Osteoblast (primary cell): Measurements from ENCODE around the gene ECE2. TPM values are rescaled to one million over a fixed set of nuclear protein-coding genes. Genes with fewer than 3 reads are reported as not detected.

Source experiments
- DNase-seq: peaks from one replicate; pipeline ENCODE4 v3.0.0; 2011; ENCODE audit warnings: low spot score, mixed read lengths; ENCODE audit not compliant: insufficient read length; ENCODE audit errors: missing footprints
- H2AFZ ChIP-seq: 2 replicates; pipeline ENCODE4 v1.6.0; 2011; ENCODE audit warnings: mild to moderate bottlenecking, low read length
- H3K27ac ChIP-seq: 2 replicates; pipeline ENCODE4 v1.5.1; 2011; ENCODE audit warnings: mild to moderate bottlenecking, low read depth, low read length, moderate library complexity
- H3K27me3 ChIP-seq: 2 replicates; pipeline ENCODE4 v1.6.0; 2012; ENCODE audit warnings: mild to moderate bottlenecking, control low read depth, inconsistent platforms, low read length, moderate library complexity; ENCODE audit not compliant: insufficient read depth
- H3K36me3 ChIP-seq: 2 replicates; pipeline ENCODE4 v1.5.1; 2011; ENCODE audit warnings: mild to moderate bottlenecking, low read length, control low read depth, moderate library complexity; ENCODE audit not compliant: insufficient read depth
- H3K4me1 ChIP-seq: 2 replicates; pipeline ENCODE4 v1.5.1; 2011; ENCODE audit warnings: mild to moderate bottlenecking, low read length, control low read depth, moderate library complexity; ENCODE audit not compliant: insufficient read depth
- H3K4me2 ChIP-seq: 2 replicates; pipeline ENCODE4 v1.6.0; 2011; ENCODE audit warnings: mild to moderate bottlenecking, low read length; ENCODE audit not compliant: insufficient read depth
- H3K4me3 ChIP-seq: fragments of 200-600 bp; sonication (generic); 3 replicates; pipeline ENCODE4 v1.5.1; 2012; ENCODE audit warnings: mild to moderate bottlenecking, low read length, inconsistent platforms; ENCODE audit not compliant: insufficient read depth
- H3K79me2 ChIP-seq: 2 replicates; pipeline ENCODE4 v1.6.0; 2012; ENCODE audit warnings: mild to moderate bottlenecking, low read length, control low read depth, inconsistent platforms; ENCODE audit not compliant: insufficient read depth
- H3K9me3 ChIP-seq: 2 replicates; pipeline ENCODE4 v1.5.1; 2011; ENCODE audit warnings: low read depth, low read length, control low read depth
- H4K20me1 ChIP-seq: 2 replicates; pipeline ENCODE4 v1.6.0; 2012; ENCODE audit warnings: mild to moderate bottlenecking, low read length, control low read depth; ENCODE audit not compliant: insufficient read depth
- CTCF ChIP-seq: IDR thresholded peaks from 2 replicates; pipeline ENCODE4 v1.5.1; 2011; ENCODE audit warnings: mild to moderate bottlenecking, low read depth, low read length, moderate library complexity; ENCODE audit errors: extremely low read depth
- total RNA-seq: library from RNA; depleted of rRNA; stranded (reverse); fragments of >200 nt; gene quantifications from 2 replicates; pipeline ENCODE4 v1.2.3, GENCODE V29; 2012

ECE2 gene
- total RNA-seq, 1 donor = not detected

- peak; percentile 97 for DNase-seq
- H3K79me2 ChIP-seq = peaks cover 47% of the 10 kb centered on the region
- peak overlapping the region; percentile 90 for H3K27ac ChIP-seq
- H3K4me2 ChIP-seq = peak overlapping the region; percentile 98
- H3K36me3 ChIP-seq = peaks cover 30% of the 10 kb centered on the region
- no peak overlapping the region for H2AFZ ChIP-seq
- TF ChIP-seq CTCF = no peak
- no peaks in the 10 kb centered on the region for H3K9me3 ChIP-seq
- H3K27me3 ChIP-seq = no peaks in the 10 kb centered on the region
- peak overlapping the region; percentile 97 for H3K4me3 ChIP-seq
- H4K20me1 ChIP-seq = peaks cover 44% of the 10 kb centered on the region
- H3K4me1 ChIP-seq = peaks cover 29% of the 10 kb centered on the region
These were observed 39.1 kb downstream of the ECE2 start for GRCh38 chr3:184314700-184315542.

- Histone ChIP-seq H3K36me3 (peaks cover 32% of the 10 kb centered on the region), H3K4me1 (peaks cover 34% of the 10 kb centered on the region), H4K20me1 (peaks cover 49% of the 10 kb centered on the region), H2AFZ (no peak overlapping the region), H3K27me3 (no peaks in the 10 kb centered on the region), H3K27ac (peak overlapping the region; percentile 90), H3K79me2 (peaks cover 52% of the 10 kb centered on the region), H3K9me3 (no peaks in the 10 kb centered on the region), H3K4me2 (peak overlapping the region; percentile 98), H3K4me3 (peak overlapping the region; percentile 97)
- no peak for TF ChIP-seq CTCF
- DNase-seq = peak; percentile 71
These were observed 39.7 kb downstream of the ECE2 start for GRCh38 chr3:184315543-184315867.

GRCh38 chr3:184315871-184316661 lies 40.2 kb downstream of the ECE2 start:
- Histone ChIP-seq H3K9me3 (no peaks in the 10 kb centered on the region), H3K79me2 (peaks cover 57% of the 10 kb centered on the region), H4K20me1 (peaks cover 54% of the 10 kb centered on the region), H3K27me3 (no peaks in the 10 kb centered on the region), H3K4me2 (peak overlapping the region; percentile 98), H3K27ac (peak overlapping the region; percentile 68), H3K4me1 (peaks cover 38% of the 10 kb centered on the region), H3K4me3 (peak overlapping the region; percentile 97), H2AFZ (no peak overlapping the region), H3K36me3 (peaks cover 37% of the 10 kb centered on the region)
- TF ChIP-seq CTCF = no peak
- peak; percentile 85 for DNase-seq

- Histone ChIP-seq H2AFZ (no peak overlapping the region), H3K4me3 (peak overlapping the region; percentile 97), H4K20me1 (peaks cover 62% of the 10 kb centered on the region), H3K27me3 (no peaks in the 10 kb centered on the region), H3K4me2 (peak overlapping the region; percentile 98), H3K79me2 (peaks cover 65% of the 10 kb centered on the region), H3K4me1 (peaks cover 38% of the 10 kb centered on the region), H3K9me3 (no peaks in the 10 kb centered on the region), H3K36me3 (peaks cover 45% of the 10 kb centered on the region), H3K27ac (peak overlapping the region; percentile 68)
- DNase-seq = peak; percentile 85
- no peak for TF ChIP-seq CTCF
These were observed 41.0 kb downstream of the ECE2 start for GRCh38 chr3:184316792-184317191.
